NCI-H510A (cell line): ENCODE measurements around the gene ADSS1.

Source experiments
- DNase-seq: peaks from one replicate; lab custom pipeline; 2025; lab: John Stamatoyannopoulos, UW

Gene ADSS1

DNA sequence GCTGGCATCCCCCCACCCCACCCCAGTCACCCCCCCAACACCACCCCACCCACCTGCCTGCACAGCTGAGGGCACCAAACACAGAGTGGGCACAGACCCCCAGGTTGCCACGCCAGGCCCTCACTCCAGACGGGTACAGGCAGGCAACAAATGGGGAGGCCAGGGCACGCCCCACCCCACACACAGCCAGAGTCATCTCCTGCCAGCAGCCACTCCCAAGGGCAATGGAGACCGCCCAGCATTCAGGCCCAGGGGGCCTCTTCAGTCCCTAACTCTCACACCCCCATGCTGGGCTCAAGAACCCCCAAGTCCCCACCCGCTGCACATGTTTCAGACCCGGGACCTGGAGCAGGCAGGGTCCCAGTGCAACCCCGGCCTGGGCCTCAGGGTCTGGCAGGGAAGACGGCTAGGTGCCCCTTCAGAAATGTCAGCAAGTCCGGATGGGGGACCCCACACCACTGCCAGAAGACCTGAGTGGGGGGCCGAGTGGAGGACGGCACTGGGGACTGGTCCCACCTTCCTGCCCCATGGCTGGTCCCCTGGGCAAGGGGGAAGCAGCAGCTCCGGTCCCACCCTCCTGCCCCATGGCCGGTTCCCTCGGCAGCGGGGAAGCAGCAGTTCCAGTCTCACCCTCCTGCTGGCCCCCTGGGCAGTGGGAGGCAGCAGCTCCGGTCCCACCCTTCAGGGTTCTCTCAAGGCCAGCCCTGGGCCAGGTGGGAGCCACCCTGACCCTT, 59.6 kb downstream of the ADSS1 start:
- DNase-seq, result no peak

DNA sequence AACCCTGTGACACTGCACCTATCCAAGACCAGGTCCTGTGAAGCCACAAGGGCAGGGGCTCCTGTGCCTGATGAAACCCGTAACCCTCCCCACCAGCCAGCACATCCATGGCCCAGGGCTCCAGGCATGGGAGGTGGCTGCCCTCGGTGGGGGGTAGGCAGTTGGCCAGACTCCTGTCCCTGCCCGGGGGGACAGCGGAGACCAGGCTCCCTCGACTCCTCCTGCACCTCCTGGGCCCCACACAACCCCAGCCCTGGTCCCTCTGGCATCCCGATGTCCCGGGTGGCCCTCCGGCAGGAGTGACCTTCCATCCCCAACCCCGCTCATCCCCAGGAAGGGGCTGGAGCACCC, 60.2 kb downstream of the ADSS1 start:
- no peak for DNase-seq

DNA sequence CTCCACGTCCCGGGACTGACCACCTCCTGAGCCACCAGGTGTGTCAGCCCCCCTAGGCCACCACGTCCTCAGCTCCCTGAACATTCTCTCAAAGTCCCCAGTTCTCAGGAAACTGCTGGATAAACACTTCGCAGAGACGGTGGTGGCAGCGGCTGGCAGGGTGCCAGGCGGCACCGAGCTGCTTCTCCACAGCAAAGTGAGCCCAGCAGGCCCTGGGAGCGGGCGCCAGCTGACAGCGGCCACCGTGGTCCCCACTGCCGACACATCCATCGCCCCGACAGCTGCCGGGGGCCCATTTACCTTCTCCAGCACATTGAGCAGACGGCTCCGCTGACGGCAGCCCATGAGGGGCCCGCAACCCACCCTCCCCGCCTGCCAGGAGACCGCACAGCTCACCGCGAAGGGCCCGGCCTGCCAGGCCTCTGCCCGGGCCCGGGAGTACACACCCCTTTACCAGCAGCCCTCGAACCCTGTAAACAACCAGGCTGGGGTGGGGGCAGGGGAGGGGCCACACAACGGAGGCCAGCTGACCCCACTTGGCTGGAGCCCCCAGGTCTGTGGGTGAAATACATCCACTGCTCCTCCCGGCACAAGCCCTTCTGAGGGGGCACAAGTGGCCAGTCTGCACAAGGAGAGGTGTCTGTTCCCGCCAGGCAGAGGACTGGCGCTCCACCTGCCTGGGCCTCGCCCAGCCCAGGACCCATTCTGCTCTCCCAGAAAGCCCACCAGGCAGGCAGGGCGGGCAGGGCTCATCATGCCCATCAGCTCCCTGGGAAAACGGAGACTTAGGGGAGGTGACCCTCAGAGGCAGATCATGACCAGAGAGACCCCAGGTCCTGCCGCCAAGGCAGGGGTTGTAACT, 61.0 kb downstream of the ADSS1 start:
- peak; percentile 58 for DNase-seq

DNA sequence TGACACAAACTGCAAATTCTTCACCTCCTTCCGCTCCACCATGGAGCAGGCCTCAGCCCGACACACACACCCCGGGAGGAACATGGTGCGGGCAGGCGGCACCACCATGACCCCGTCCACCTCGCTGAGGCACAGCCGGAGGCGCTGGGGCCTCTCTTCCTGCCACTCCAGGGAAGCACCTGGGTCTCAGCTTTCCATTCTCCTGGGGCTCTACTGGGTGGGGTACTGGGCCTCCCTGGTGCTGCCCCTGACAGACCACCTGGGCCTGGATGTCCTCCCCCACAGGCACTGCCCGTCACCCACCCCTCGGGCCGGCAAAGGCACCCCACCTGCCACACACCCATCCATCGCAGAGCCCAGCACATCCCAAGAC, 61.7 kb downstream of the ADSS1 start:
- no peak for DNase-seq

DNA sequence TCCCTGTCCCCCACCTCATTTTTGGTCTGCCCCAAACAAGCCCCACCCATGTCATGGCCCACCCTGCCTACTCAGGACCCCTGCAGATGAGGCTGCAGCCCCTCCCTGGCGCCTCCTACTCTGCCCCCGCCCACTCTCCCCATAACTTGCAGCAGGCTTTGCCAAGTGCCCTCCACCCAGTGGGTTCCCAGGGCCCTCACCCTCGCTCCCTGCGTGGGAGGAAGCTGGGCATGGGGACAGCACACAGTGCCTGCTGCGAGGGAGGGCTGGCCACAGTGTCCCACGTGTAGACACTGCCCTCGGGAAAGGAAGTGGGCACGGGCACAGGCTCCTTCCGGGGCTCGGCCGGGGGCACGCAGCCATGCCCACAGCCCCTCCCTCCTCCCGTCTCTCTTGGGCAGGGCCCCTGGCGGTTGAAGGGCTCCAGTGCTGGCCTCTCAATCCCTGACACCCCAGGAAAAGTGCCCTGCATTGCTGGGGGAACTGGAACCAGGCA, 62.1 kb downstream of the ADSS1 start:
- DNase-seq, result no peak

DNA sequence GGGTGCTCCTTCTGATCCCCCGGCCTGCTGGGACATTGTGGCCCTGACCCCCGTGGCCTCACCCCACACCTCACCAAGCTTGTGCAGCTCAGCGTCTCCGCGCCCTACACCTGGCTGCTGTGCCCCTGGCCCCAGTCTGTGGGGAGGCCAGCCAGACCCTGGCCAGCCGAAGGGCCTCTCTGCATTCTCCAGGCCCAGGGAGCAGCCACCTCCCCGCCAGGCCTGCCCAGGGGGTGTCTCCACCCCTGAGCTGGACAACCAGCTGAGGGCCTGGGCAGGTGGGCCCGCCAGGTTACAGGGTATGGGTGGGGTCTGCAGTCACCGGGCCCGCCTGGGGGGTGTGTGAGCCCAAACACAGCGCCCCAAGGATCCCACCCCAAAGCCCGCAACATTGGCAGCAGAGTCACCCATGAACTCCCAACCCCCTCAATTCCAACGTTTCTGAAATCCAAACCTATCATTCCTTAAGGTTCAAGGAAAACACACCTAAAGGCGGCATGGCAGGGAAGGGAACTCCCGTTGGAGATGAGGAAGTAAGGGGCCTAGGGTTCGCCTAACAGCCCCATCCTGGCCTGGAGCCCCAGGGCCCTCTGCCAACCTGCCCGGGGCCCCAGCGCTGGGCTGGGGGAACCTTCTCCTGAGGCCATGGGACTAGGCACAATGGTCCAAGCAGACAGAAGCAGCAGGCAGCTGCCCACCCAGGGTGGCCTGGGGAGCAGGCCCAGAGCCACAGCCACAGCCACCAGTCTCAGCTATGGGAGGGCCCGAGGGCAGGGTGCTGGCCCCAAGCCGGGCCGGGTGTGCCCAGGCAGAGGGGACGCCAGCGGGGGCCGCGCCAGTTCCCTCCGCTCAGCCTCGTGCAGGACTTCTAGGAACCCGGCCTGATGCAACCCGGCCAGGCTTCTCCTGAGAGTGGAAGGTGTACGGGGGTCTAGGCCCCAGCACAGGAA, 63.0 kb downstream of the ADSS1 start:
- no peak for DNase-seq

DNA sequence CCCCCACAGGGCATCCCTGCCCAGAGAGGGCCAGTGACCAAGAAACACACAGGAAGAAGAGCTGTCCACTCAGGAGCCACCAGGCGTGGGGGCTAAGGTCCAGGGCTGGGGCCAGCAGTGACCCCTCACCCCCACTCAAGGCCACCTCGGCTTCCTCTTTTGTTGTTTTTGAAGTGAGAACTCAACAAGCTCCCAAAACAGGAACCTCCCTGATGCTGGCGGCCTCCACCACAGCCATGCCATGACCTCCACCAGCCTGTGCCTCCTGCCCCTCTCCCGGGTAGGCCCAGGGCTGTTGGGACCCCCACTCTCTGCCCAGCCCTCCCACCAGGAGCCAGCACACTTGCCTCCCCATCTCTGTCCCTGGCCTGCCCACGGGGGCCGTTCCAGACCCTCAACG, 63.7 kb downstream of the ADSS1 start:
- no peak for DNase-seq

DNA sequence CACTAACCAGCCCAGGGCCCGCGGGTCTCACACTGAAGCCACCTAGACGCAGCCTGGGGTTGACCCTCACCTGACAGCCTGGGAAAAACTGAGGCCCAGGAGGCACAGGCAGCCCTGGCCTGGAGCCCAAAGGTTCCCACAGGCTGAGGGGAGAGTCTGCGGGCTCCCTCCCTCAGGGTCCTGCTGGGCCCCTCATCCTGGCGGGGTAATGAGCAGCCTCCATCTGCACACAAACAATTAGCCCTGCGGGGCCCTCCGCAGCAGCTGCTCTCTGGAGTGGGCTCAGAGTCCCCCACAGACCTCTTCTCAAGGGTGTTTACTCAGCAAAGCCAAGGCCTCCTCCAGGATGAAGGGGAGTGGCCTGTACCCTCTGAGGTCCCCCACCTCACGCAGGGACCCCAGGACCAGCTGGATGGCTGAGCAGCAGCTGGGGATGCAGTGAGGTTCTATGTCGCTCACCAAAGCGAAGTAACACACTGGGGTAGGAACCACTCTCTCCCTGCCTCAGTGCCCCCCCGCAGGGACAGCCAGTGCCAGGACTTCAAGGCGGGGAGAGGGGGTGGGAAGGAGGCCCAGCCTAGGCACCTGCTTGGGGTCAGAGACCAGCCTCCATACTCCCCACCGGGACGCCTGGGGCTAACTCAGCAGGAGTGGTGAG, 64.3 kb downstream of the ADSS1 start:
- no peak for DNase-seq

DNA sequence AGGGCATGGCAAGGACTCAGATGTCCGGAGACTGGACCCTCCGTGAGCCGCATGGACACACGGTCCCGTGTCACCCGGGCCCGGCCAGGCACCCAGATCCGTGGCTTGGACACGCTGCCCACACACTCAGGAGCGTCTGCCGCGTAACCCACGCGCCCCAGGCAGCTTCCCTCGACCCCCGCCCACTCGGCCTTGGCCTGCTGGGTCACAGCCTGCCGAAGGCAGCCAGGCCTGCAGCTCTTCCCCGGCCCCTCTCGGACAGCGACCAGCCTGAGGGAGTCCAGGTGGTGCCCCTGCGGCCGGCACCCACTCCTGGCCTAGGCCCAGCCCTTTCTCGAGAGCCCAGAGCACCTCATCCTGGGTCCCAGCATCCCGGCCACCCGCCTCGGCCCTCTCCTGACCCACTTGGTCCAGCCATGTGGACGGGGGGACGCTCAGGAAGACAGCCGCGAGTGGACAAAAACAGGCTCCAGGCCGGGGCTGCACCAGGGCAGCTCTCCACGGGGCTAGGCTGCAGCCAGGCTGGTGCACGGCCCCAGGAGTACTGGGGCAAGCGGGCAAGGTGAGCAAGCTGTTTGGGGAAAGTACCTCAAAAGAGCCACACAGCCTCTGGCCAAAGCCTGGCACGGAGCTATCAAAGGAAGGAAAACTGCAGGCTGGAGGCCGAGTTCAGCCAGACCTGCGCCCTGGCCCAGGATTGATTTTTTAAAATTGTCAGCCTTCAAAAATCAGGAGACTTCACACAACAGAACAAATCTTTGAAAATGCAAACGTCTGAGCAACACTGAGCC, 65.0 kb downstream of the ADSS1 start:
- DNase-seq, result no peak

DNA sequence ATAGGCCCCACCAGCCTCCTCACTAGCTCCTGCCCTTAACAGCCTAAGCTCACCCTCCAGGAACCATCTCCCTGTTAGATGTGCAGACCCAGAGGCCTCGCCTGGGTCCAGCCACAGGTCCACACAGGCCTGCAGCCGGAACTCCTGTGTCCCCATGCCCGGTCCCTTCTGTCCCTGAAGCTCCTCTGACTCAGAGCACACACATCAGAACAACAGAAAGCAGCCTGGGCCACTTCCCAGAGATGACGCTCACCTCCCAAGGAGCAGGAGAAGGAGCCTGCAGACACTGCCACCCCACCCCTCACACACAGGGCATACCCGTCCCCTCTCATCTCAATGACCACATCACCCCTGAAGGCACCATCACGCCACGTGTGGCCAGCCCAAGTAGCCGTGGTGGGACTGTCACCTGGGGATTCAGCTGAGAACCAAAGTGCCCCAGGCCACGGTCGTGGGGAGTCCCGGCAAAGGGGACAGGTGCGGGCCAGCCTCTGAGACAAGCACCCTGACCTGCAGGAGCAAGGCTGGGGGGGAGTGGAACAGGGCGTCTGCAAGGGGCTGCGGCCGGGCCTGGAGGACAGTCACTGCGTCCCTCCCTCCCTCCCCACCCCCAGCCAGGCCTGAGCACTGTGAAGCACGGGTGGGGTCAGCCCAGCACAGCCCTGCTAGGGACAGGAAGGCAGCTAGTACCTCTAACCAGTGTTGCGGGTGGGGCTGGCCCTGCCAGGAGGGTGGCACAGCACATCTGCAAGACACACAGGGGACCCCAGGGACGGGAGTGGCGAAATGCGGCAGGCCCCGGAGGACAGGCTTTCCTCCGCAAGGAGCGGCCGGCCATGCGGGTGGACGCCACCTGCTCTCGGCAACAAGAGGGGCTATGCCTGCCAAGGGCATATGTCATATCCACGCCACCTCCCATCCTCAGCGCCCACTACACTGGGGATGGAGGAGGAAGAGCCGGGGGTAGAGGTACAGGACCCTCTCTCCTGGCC, 66.0 kb downstream of the ADSS1 start:
- no peak for DNase-seq

DNA sequence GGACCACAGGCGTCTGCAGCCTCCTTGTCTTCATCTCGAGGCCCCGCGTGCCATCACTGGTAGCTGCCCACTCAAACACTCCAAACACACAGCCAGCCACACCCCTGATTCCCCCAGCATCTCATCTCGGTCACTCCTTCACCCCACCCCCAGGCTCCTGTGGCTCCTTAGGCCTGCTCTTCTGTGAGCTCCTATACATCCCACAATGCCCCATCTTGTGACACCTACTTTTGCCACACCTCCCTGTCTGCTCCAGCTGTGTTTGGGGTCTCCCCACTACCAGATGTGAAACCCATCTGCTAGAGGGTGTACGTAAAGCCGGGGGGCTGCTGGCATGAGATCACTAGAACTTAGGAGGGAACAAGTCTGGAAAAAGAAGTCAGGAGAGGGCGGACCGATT, 67.4 kb downstream of the ADSS1 start:
- no peak for DNase-seq

DNA sequence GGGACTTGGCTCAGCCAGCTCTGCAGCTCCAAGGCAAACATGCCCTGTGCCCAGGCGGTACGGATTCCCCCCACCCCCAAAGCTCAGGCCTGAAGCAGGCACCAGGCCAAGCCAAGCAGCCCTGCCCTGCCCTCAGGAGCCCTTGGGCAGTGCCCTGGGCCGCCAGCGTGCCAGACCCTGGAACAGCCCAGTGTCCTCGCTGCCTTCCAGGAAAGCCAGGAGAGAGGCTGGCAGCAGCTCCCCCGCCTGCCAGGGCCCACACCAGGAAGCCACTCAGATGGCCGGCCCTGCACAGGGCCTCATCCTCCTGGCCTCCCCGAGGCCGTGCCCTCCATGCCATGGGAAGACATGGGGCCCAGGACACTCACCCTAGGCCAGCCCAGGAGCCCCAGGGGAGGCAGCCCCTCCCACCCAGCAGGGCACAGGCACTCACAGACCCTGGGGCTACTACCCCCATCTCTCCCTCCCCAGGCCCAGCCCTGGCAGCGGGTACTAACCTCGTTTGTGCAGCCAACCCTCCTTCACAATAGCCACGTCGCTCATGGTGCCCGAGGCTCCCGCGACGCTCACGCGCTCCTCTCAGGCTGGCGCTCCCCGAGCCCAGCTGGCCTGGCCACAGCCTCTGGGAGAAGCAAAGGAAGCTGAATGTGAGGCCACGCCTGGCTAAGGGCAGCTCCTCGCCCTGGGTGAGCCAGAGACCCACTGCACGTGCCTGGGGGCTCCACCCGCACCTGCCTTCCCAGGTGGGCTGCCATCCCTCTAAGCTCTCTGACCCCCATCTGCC, 68.3 kb downstream of the ADSS1 start:
- DNase-seq, result no peak

DNA sequence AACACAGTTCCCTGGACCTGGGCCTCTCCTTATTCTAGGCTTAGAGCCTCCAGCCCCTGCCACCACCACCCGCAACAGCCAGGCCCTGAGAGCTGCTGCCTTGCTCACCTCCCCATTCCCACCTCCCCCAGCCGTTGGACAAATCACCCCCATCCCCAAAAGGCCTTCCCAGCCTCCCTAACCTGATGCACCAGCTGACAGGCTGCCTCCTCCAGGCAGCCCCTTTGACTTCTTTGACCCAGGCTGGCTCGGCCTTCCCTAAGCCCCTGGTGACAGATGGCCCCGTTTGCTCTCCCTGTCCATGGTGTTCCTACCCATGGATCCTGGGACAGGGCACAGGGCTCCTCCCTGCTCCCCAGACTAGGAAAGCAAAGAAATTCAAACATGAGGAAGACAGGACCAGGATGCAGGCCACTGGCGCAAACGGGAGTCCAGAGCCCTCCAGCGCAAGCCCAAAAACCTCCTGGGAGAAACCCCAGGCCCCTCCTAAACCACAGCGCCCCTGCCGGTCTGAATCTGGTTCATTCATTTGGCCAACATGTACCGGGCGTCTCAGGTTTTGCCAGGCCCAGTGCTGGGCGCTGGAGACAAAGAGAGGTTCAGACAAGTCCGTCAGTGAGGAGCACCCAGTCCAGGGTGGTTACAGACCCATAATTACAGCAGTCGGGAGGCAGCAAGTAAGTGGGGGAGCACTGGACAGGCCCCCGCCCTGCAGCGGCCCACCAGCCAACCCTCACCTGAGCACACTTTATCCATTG, 69.1 kb downstream of the ADSS1 start:
- no peak for DNase-seq

DNA sequence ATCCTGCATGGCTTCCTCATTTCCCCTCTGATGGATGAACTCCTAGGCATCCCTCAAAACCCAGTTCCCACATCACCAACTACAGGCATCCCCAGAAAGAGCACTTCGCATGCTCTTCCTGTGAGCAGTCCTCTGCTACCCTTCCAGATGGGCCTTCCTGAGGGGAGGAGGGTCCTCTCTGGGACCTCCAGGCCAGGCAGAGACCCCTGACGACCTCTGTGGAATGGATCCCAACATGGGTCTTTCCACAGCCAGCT, 69.6 kb downstream of the ADSS1 start:
- DNase-seq, result no peak

DNA sequence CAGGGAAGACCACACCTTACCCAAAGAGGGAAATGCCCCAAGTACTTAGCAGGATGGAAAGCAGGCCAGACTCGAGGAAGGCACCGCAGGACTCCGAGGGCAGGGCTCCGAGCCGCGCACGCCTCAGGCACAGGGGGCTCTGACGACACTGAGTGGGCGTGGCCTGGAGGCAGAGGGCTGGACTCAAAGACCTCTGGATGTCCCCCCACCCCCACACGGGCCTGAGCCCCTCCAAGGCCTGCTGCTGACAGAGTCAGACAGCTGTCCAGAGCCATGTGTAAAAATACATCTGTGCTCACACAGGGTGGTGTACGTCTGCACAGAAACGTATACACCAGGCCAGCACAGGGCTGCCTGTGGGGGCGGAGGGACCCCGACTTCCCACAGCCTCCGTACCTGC, 70.1 kb downstream of the ADSS1 start:
- peak; percentile 39 for DNase-seq

DNA sequence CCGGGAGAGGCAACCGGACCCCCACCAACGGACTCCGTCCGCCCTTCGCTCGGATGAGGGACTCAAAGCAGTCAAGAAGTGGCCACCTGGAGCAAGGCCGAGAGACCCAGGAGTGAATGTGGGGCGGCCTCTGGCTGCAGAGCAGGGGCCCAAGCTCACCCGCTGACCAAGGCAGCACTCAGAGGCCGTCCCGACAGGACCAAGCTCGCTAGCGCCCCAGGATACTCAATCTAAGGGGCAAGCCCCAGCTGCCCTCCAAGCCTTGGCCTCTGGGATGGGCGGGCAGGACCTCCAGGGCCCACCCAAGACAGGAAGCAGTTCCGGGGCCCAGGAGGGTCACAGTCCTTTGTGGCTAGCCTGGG, 70.6 kb downstream of the ADSS1 start:
- no peak for DNase-seq

DNA sequence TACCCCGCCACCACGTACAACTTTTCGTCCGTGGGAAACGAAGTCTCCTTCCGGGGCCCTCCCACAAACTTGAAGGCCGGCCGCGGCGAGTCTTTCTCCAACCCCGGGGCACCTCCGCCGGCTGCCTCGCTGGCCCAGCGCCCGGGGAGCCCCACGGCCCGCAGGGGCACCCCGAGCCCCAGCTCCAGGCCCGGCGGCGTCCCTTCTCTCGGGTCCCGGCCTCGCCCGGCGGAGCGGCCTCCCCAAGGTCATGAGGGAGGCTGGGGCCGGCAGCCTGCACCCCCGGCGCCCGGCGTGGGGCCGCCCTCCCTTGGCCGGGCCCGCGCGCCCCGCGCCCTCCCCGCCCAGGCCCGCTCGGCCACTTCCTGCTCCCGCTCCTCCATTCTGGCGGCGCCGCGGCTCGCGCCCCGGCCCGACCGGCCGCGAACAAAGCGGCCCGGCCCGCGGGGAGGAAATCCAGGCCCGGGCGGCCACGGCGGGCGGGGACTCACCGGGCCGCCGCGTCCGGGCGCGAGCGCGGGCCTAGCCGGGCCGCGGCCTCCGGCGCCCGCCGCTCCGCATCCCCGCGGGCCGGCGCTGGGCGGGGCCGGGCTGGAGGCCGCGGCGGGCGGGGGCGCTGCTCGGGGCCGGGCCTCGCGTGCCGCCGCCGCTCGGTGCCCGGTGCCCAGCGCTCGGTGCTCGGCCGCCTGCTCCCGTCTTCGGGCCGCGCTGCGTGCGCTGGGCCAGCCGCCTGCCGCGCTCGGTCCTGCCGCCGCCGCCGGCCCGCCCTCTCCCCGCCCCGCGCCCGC, 71.2 kb downstream of the ADSS1 start, which contains the start of gene AKT1:
TSS of gene AKT1 (minus strand) at position 756 of the 788 bp plus-strand sequence. CDS start 3,105 bp downstream, outside the sequence.
- DNase-seq, result no peak
